Measurements from ENCODE around the gene TASOR.

Gene TASOR

GRCh38 chr3:56688191-56688590 lies 5.1 kb upstream of the TASOR start:
- DNase-seq (ENCODE audit: low spot score) = no peak

DNA sequence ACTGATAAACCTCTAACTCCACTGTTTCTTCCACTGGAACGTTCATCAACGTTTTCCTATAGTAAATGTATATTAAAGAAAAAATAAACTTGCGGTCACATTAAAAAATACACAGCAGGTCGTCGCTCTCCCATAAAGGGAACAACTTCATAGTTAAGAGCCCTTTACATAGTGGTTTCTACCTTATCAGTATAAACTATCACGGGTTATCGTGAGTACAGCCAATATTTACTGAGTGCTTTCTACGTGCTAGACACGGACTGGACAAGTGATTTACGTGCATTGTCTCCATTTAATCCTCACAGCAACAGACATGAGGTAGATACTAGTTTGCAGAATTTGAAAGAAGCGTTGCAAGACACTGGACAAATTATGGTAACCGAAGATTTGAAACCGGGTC lies 964 bp upstream of the TASOR start:
- DNase-seq (ENCODE audit: low spot score) = no peak

GRCh38 chr3:56682462-56683121 lies 473 bp downstream of the TASOR start:
- DNase-seq (ENCODE audit: low spot score) = peak; percentile 22

DNA sequence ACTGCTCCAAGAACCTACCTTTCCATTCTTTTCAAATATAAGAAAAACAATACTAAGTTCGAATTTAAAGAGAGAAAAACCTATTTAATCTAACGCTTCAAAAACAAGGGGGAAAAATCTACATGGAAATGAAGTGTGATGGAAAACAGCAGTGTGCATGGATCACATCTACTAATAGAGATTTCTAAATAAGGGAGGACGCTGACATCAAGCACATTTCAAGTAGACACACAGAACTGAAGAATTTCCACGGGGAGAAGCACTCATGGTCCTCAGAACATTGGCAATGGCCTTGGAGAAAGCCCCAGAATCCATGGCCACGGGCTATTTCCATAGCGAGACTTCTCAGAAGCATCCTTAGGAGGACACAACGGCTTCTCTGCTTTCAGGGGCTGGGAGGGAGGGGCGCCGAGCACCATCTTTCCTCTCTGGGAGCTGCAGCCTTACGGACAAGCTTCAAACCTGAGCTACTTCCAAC lies 1.0 kb downstream of the TASOR start:
- DNase-seq (ENCODE audit: low spot score) = no peak

- DNase-seq (ENCODE audit: low spot score) = no peak
These were observed 2.9 kb downstream of the TASOR start for GRCh38 chr3:56680054-56680580.

GRCh38 chr3:56677286-56677685 lies 5.8 kb downstream of the TASOR start:
- DNase-seq (ENCODE audit: low spot score) = no peak

GRCh38 chr3:56673781-56674457 lies 9.1 kb downstream of the TASOR start:
- DNase-seq (ENCODE audit: low spot score) = no peak

- DNase-seq (ENCODE audit: low spot score) = no peak
These were observed 15.0 kb downstream of the TASOR start for GRCh38 chr3:56667973-56668579.

- no peak for DNase-seq (ENCODE audit: low spot score)
These were observed 18.2 kb downstream of the TASOR start for GRCh38 chr3:56664823-56665222.

GRCh38 chr3:56655709-56656108 lies 27.4 kb downstream of the TASOR start:
- no peak for DNase-seq (ENCODE audit: low spot score)

GRCh38 chr3:56654460-56654859 lies 28.6 kb downstream of the TASOR start:
- no peak for DNase-seq (ENCODE audit: low spot score)

DNA sequence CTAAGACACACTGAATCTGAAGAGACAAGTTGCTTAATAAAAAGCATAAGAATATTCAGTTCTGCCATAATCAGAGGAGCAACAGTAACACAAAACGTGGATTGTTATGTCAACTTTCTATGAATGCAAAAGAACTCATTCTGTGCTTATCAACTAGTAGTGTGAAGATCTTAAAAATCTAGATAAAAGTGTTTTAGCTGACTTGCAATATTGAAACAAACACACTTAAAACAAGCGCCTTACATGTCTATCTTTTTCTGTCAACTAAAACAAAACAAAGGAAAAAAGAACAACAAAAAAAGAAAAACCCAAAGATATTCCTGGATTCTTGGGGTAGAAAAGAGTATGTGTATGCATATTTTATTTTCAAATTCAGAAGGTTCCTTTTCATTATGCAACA lies 37.7 kb downstream of the TASOR start:
- no peak for DNase-seq (ENCODE audit: low spot score)

GRCh38 chr3:56633602-56634535 lies 49.2 kb downstream of the TASOR start:
- no peak for DNase-seq (ENCODE audit: low spot score)
